ENCODE results near the gene CORO7. TPM values are rescaled to one million over a fixed set of nuclear protein-coding genes. Genes with fewer than 3 reads are reported as not detected.

CORO7 gene
- total and polyA plus RNA-seq, 9 of the 15 experiments (the other 6 are each of a cell fraction or from before 2014, with no cell fraction given), result 0.45 to 77.2 (median 18.7) TPM

- in situ Hi-C loops (cut with MboI) (loop anchor here (5.0 kb wide), 1 partner anchor 40 kb away; no protein-coding TSS in a partner anchor), intact Hi-C loops (cut with micrococcal nuclease) (no loop called here)
- CTCF ChIA-PET (ENCODE audit: low intra/inter-chr PET ratio), result no interaction called here
- ATAC-seq (no peak), FAIRE-seq (no peak), DNase-seq (ENCODE audit: extremely low read depth in 1 of 4, low spot score in 3 of 4) (no peak)
- H3K27ac ChIP-seq (ENCODE audit: extremely low read depth, low read depth, low read length), result no peak overlapping the region
- H3K4me3 ChIP-seq, result no peak overlapping the region
- no peaks in the 10 kb centered on the region for H3K79me2 ChIP-seq (ENCODE audit: control insufficient read depth, insufficient read depth, low read length)
- no peak overlapping the region for H2AFZ ChIP-seq (ENCODE audit: low read depth, low read length)
- TF ChIP-seq CREB3 (tag; conservative IDR thresholded peaks at IDR 0.05; ENCODE audit: low read depth) (no peak), RBM14 (IDR thresholded peaks at IDR 0.05; ENCODE audit: borderline replicate concordance, insufficient read depth, low read depth, low read length) (no peak), KDM1A (IDR thresholded peaks at IDR 0.05) (no peak), KDM5B (IDR thresholded peaks at IDR 0.05; ENCODE audit: insufficient replicate concordance, low read depth, low read length) (no peak), MBD2 (IDR thresholded peaks at IDR 0.05; ENCODE audit: borderline replicate concordance, low read depth) (no peak), ZNF282 (CRISPR knock-in tag; IDR thresholded peaks at IDR 0.05) (no peak), ELF2 (CRISPR knock-in tag; IDR thresholded peaks at IDR 0.05) (no peak), HNRNPUL1 (IDR thresholded peaks at IDR 0.05; ENCODE audit: low read length) (no peak), TAF9B (IDR thresholded peaks at IDR 0.05; ENCODE audit: partially characterized antibody) (no peak), POLR2A (conservative IDR thresholded peaks at IDR 0.05) (no peak), GMEB1 (CRISPR knock-in tag; IDR thresholded peaks at IDR 0.05) (no peak), ZNF354B (CRISPR knock-in tag; IDR thresholded peaks at IDR 0.05) (no peak)
- peaks cover 0 to 61% of the 10 kb centered on the region in 2 experiments; a peak in 2 of 5 replicates for H3K4me1 ChIP-seq (replicated peaks in 1 of 2; ENCODE audit: control insufficient read depth in 2 of 2, insufficient read depth in 2 of 2, low read length in 2 of 2)
- no peaks in the 10 kb centered on the region for H3K27me3 ChIP-seq (ENCODE audit: control insufficient read depth in 2 of 2, insufficient read depth in 2 of 2, low read length in 2 of 2)
- peaks cover 66% of the 10 kb centered on the region; the same call in 2 of the 3 replicates for H3K36me3 ChIP-seq (ENCODE audit: control insufficient read depth, insufficient read depth, low read length)
- no peaks in the 10 kb centered on the region for H3K9me3 ChIP-seq (replicated peaks; ENCODE audit: control insufficient read depth, insufficient read depth, low read depth, low read length)
- POLR2A ChIA-PET, result interaction anchor here (1.8 kb wide), 1 partner anchor 40 kb away, joined by 9 read pairs; no protein-coding TSS in a partner anchor
- H3K9me1 ChIP-seq (ENCODE audit: control insufficient read depth, insufficient read depth, low read length), result no peaks in the 10 kb centered on the region
- peak overlapping the region in 1 of 2 experiments; percentile 26; a peak in 1 of 4 replicates for H3K9ac ChIP-seq (ENCODE audit: insufficient read depth in 1 of 2, low read depth in 2 of 2, low read length in 2 of 2)
- 0 out of 2 replicates have a peak, but pooled peaks cover 2% of the 10 kb centered on the region for H4K20me1 ChIP-seq (replicated peaks; ENCODE audit: control insufficient read depth, insufficient read depth, low read length)
- H3K4me2 ChIP-seq (ENCODE audit: insufficient read depth, low read length), result no peak overlapping the region
- BruUV-seq (replicated peaks), result no TSS peak
- WGBS (ENCODE audit: insufficient coverage, low coverage, missing lambda C conversion rate), result 87% methylated on average over 13 of the region's 19 CpGs
These were observed 53.8 kb downstream of the CORO7 start for GRCh38 chr16:4362476-4363135.

Measured in K562 (cell line).